ENCODE data around the gene NVL. TPM values are rescaled to one million over a fixed set of nuclear protein-coding genes. Genes with fewer than 3 reads are reported as not detected.

NVL gene
- total and polyA plus RNA-seq, 2 of the 8 experiments (the other 6 are each of a cell fraction or from before 2014, with no cell fraction given): 22.7 to 45.8 TPM

- no peak for TF ChIP-seq CHD7 (IDR thresholded peaks at IDR 0.05; ENCODE audit: insufficient replicate concordance, low read length)
- no peak for TF ChIP-seq CTBP2 (IDR thresholded peaks at IDR 0.05; ENCODE audit: borderline replicate concordance, insufficient read depth, insufficient read length, low read length)
- no peak for TF ChIP-seq TBP (IDR thresholded peaks at IDR 0.05; ENCODE audit: low read depth, low read length)
- TF ChIP-seq JUND (IDR thresholded peaks at IDR 0.05; ENCODE audit: low read length): no peak
- TF ChIP-seq MAX (IDR thresholded peaks at IDR 0.05): no peak
Observed at GRCh38 chr1:224289396-224289795, 40.6 kb downstream of the NVL start (continued).

Data from H1 (cell line).